Adipocyte (in vitro differentiated cells): ENCODE data around the gene MFF.
A peak's percentile ranks its signal among the peaks of the same experiment; 100 is the strongest.

Experiments used
- DNase-seq: peaks from one replicate; pipeline ENCODE4 v3.0.0-alpha.2; 2015; ENCODE audit warnings: low read depth
- H3K27me3 ChIP-seq: replicated peaks from 2 replicates; pipeline ENCODE4 v1.7.0; 2013; ENCODE audit warnings: mild to moderate bottlenecking, low read length, moderate library complexity; ENCODE audit not compliant: control insufficient read depth, insufficient read depth
- H3K36me3 ChIP-seq: 2 replicates; pipeline ENCODE4 v1.7.0; 2013; ENCODE audit warnings: low read length, mild to moderate bottlenecking, moderate library complexity; ENCODE audit not compliant: control insufficient read depth, insufficient read depth, severe bottlenecking
- H3K4me1 ChIP-seq: 2 replicates; pipeline ENCODE4 v1.7.0; 2013; ENCODE audit warnings: mild to moderate bottlenecking, low read length, moderate library complexity; ENCODE audit not compliant: control insufficient read depth, insufficient read depth
- H3K4me3 ChIP-seq: 2 replicates; pipeline ENCODE4 v1.7.0; 2013; ENCODE audit warnings: mild to moderate bottlenecking, low read length, moderate library complexity
- H3K9ac ChIP-seq: 2 replicates; pipeline ENCODE4 v1.7.0; 2013; ENCODE audit warnings: mild to moderate bottlenecking, low read length, moderate library complexity
- H3K9me3 ChIP-seq: 2 replicates; pipeline ENCODE4 v1.7.0; 2013; ENCODE audit warnings: mild to moderate bottlenecking, low read length, moderate library complexity; ENCODE audit not compliant: control insufficient read depth

MFF gene, protein sequence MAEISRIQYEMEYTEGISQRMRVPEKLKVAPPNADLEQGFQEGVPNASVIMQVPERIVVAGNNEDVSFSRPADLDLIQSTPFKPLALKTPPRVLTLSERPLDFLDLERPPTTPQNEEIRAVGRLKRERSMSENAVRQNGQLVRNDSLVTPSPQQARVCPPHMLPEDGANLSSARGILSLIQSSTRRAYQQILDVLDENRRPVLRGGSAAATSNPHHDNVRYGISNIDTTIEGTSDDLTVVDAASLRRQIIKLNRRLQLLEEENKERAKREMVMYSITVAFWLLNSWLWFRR

GRCh38 chr2:227324995-227325838 lies at the start of gene MFF:
MFF (plus strand) TSS chr2:227325251; CDS start chr2:227330666, 5,415 bp downstream.
- H3K4me1 ChIP-seq = peaks cover 25% of the 10 kb centered on the region
- no peaks in the 10 kb centered on the region for H3K9me3 ChIP-seq
- no peaks in the 10 kb centered on the region for H3K36me3 ChIP-seq

DNA sequence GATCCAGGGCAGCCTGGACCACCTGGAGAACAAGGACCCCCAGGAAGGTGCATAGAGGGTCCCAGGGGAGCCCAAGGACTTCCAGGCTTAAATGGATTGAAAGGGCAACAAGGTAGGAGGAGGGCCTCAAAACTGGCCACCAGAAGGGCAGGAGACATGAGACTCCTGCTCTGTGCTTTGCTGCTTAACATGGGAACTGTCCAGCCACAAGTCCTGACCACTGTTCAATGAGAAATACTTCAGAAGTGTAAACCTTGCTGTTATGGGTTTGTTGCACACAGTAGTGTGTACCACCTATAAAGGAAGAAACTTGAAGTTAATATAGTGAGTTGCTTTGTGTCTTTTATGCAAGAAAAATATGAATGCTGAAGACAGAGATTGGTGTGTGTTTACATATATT lies 44.2 kb upstream of the MFF start:
- no peak overlapping the region for H3K4me3 ChIP-seq
- no peak overlapping the region for H3K9ac ChIP-seq
- no peaks in the 10 kb centered on the region for H3K36me3 ChIP-seq
- H3K27me3 ChIP-seq = no peaks in the 10 kb centered on the region
- H3K4me1 ChIP-seq = no peaks in the 10 kb centered on the region
- no peaks in the 10 kb centered on the region for H3K9me3 ChIP-seq
- peak; percentile 17 for DNase-seq

More at GRCh38 chr2:227324995-227325838, at the start of gene MFF:
- Histone ChIP-seq H3K4me3 (peak within 1 kb of the TSS; percentile 95), H3K9ac (peak within 1 kb of the TSS; percentile 93), H3K27me3 (no peaks in the 10 kb centered on the region)
- DNase-seq = peak; percentile 97

DNA sequence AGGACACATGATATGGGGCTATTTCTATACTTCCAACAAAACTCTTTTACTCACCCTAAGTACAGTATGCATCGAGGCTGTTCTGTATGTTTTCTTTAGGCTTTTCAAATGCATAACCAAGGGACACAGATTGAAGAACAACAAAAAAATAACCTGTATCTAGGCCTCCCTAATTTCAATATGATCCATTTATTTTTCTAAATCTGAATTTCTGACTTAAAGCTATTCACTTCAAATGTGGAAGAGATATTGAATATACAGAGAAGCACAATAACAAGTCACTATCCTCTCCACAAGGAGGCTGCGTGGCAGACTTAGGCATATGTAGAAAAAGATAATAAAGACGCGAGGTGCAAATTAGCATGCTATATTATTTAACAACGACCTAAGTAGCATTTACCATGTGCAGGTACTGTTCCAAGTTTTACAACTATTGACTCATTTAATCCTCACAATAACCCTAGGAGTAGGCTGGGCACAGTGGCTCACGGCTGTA lies 39.3 kb upstream of the MFF start:
- Histone ChIP-seq H3K9me3 (no peaks in the 10 kb centered on the region), H3K4me3 (no peak overlapping the region), H3K4me1 (no peaks in the 10 kb centered on the region), H3K27me3 (no peaks in the 10 kb centered on the region), H3K36me3 (no peaks in the 10 kb centered on the region), H3K9ac (no peak overlapping the region)
- DNase-seq = no peak

DNA sequence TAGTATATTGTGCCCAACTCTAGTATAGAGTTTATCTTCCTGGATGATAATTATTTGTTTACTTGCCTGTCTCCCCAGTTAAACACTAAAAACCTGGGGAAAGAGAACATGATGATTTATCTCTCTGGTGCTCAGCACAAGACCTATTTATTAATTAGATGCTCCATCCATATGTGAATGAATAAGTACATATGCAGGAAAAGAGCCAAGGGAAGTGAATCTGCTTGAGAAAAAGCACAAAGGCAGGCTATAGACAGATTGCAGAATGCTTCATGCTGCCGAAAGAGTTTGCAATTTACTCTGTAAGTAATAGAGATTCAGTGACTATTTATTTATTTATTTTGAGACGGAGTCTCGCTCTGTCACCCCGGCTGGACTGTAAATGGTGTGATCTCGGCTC lies 37.3 kb upstream of the MFF start:
- no peaks in the 10 kb centered on the region for H3K27me3 ChIP-seq
- H3K4me3 ChIP-seq = no peak overlapping the region
- no peaks in the 10 kb centered on the region for H3K4me1 ChIP-seq
- H3K9me3 ChIP-seq = no peaks in the 10 kb centered on the region
- no peak overlapping the region for H3K9ac ChIP-seq
- DNase-seq = no peak
- H3K36me3 ChIP-seq = no peaks in the 10 kb centered on the region

DNA sequence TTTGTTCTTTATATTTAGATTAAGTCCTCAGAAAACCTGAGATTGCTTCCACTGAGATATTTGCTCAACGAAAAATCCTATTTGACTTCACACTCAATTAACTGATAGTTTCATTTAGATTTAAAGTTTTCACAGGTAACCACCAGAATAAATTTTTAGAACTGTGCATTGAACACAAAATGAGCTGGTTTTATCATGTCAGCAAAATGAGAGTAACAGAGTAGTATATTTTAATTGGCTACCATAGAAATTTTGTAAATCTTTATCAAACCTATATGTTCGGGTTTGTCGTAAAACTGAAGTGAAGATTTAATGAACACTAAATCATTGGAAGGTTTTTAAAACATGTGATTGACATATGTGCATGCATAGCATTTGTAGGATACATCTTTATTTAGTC lies 32.7 kb upstream of the MFF start:
- H3K27me3 ChIP-seq = no peaks in the 10 kb centered on the region
- H3K9ac ChIP-seq = no peak overlapping the region
- no peak for DNase-seq
- no peaks in the 10 kb centered on the region for H3K9me3 ChIP-seq
- no peaks in the 10 kb centered on the region for H3K36me3 ChIP-seq
- H3K4me3 ChIP-seq = no peak overlapping the region
- H3K4me1 ChIP-seq = no peaks in the 10 kb centered on the region

DNA sequence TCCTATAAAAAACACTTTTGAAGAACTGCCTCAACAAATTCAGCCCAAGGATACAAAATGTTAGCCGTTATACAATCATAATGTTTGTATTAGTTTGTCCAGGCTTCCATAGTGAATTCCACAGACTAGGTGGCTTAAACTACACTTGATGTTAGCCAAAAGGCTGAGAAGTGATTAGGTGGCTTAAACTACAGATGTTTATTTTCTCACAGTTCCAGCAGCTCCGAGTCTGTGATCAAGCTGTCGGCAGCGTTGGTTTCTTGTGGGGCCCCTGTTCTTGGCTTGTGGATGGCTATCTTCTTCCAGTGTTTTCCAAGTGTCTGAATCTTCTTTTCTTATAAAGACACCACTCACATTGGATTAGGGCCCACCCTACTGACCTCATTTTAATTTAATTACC lies 31.5 kb upstream of the MFF start:
- no peak for DNase-seq
- Histone ChIP-seq H3K9ac (no peak overlapping the region), H3K4me3 (no peak overlapping the region), H3K9me3 (no peaks in the 10 kb centered on the region), H3K27me3 (no peaks in the 10 kb centered on the region), H3K36me3 (no peaks in the 10 kb centered on the region), H3K4me1 (no peaks in the 10 kb centered on the region)

DNA sequence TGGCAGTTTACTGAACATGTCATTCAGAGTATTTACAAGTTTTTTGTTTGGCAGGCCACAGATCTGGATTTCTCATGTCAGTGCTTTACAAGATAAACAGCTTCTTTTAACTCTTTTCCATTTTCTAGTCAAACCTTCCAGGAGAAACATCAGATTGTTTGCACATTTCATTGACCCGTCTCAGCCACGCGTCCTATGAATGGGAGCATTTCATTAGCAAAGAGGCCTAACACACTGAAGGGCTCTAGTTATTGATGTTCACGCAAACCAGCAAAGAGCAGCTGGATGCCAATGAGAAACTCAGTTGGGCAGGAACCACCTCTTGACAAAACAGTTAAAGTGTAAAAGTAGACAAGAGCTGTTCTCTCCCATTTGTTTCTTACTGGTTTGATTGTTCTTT lies 29.2 kb upstream of the MFF start:
- Histone ChIP-seq H3K4me3 (no peak overlapping the region), H3K4me1 (no peaks in the 10 kb centered on the region), H3K36me3 (no peaks in the 10 kb centered on the region), H3K9ac (no peak overlapping the region), H3K9me3 (no peaks in the 10 kb centered on the region), H3K27me3 (no peaks in the 10 kb centered on the region)
- no peak for DNase-seq

DNA sequence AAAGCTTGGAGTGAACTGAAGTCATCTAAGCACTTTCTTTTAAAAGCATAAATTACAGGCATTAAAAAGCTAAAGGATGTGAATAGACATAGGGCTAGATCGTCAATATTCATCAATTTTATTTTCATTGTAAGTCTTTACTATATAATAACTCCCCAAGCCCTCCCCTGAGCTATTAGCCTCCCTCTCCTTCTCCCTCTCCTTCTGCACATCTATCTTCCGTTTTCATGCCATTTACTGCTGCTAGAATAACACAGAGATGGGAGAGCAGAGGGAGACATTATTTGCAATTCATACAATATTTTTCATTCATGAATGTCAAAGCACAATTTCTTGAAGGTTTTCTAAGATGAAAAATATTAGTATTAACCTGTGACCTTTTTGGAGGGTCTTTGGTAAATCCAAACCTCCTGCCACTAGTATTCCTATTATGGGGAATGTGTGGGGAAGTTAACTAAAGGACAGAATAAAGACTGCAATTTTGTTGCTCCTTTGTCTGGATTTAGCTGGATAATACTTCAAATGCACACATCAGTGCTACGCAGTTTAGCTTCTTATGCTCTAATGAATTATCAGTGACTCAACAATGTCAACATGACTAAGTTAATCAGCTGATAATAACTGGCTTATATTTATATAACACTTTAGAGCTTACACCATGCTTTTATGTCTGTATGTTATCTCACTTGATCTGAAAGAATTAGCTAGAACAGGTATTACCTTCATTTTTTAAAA lies 28.2 kb upstream of the MFF start:
- Histone ChIP-seq H3K4me3 (no peak overlapping the region), H3K27me3 (no peaks in the 10 kb centered on the region), H3K9me3 (no peaks in the 10 kb centered on the region), H3K36me3 (no peaks in the 10 kb centered on the region), H3K9ac (no peak overlapping the region), H3K4me1 (no peaks in the 10 kb centered on the region)
- DNase-seq = no peak

- H3K4me1 ChIP-seq = no peaks in the 10 kb centered on the region
- DNase-seq = no peak
- no peak overlapping the region for H3K9ac ChIP-seq
- no peaks in the 10 kb centered on the region for H3K9me3 ChIP-seq
- no peaks in the 10 kb centered on the region for H3K27me3 ChIP-seq
- no peak overlapping the region for H3K4me3 ChIP-seq
- no peaks in the 10 kb centered on the region for H3K36me3 ChIP-seq
Measured at GRCh38 chr2:227301523-227301922, 23.5 kb upstream of the MFF start.

DNA sequence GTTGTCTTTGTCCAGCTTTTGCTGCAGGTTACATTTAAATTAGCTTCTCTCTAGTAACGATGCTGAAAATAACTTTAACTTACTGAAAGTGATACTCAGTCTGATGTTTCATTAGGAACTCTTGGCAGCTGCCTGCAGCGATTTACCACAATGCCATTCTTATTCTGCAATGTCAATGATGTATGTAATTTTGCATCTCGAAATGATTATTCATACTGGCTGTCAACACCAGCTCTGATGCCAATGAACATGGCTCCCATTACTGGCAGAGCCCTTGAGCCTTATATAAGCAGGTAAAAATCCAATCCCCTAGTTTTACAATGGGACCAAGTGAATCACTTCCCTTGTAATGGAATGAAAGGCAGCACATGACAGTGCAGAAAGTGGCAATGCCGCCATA lies 16.3 kb upstream of the MFF start:
- no peaks in the 10 kb centered on the region for H3K9me3 ChIP-seq
- no peak overlapping the region for H3K4me3 ChIP-seq
- H3K9ac ChIP-seq = no peak overlapping the region
- no peaks in the 10 kb centered on the region for H3K4me1 ChIP-seq
- H3K27me3 ChIP-seq = no peaks in the 10 kb centered on the region
- no peaks in the 10 kb centered on the region for H3K36me3 ChIP-seq
- DNase-seq = peak; percentile 43

- no peak for DNase-seq
- H3K36me3 ChIP-seq = no peaks in the 10 kb centered on the region
- H3K4me1 ChIP-seq = no peaks in the 10 kb centered on the region
- H3K9ac ChIP-seq = no peak overlapping the region
- no peak overlapping the region for H3K4me3 ChIP-seq
- no peaks in the 10 kb centered on the region for H3K9me3 ChIP-seq
- H3K27me3 ChIP-seq = no peaks in the 10 kb centered on the region
Measured at GRCh38 chr2:227310756-227311110, 14.3 kb upstream of the MFF start.
